HepG2 (cell line): Measurements from ENCODE around the gene TP53. TPM values are rescaled to one million over a fixed set of nuclear protein-coding genes. Genes with fewer than 3 reads are reported as not detected.

Experiments used
- EED ChIP-seq: sonication (generic); formaldehyde crosslinking; IDR thresholded peaks from 2 replicates; pipeline ENCODE4 v1.5.0; 2020; ENCODE audit warnings: mild to moderate bottlenecking, missing genetic modification reagents
- ESRRA ChIP-seq: sonication (generic); formaldehyde crosslinking; IDR thresholded peaks from 2 replicates; pipeline ENCODE4 v1.5.1; 2020; ENCODE audit warnings: mild to moderate bottlenecking, low read depth, missing genetic modification reagents
- EZH2 ChIP-seq: conservative IDR thresholded peaks from 2 replicates; pipeline ENCODE4 v1.6.1; 2012; ENCODE audit warnings: mild to moderate bottlenecking, low read depth, low read length, moderate library complexity
- FOXJ3 ChIP-seq: sonication (generic); formaldehyde crosslinking; IDR thresholded peaks from 2 replicates; pipeline ENCODE4 v1.4.0; 2020; ENCODE audit warnings: missing genetic modification reagents, mild to moderate bottlenecking, borderline replicate concordance
- GABPB1 ChIP-seq: IDR thresholded peaks from 2 replicates; pipeline ENCODE4 v1.6.1; 2016; ENCODE audit warnings: mild to moderate bottlenecking, missing genetic modification reagents, moderate library complexity, missing compliant biosample characterization
- GTF3A ChIP-seq: sonication (generic); formaldehyde crosslinking; conservative IDR thresholded peaks from 2 replicates; pipeline ENCODE4 v1.4.0; 2020; ENCODE audit warnings: mild to moderate bottlenecking, missing genetic modification reagents
- MAF1 ChIP-seq: sonication (generic); formaldehyde crosslinking; IDR thresholded peaks from 2 replicates; pipeline ENCODE4 v1.5.0; 2020; ENCODE audit warnings: missing genetic modification reagents, borderline replicate concordance
- NFYB ChIP-seq: sonication (generic); formaldehyde crosslinking; IDR thresholded peaks from 2 replicates; pipeline ENCODE4 v1.4.0; 2020; ENCODE audit warnings: missing genetic modification reagents
- PITX1 ChIP-seq: sonication (generic); formaldehyde crosslinking; IDR thresholded peaks from 2 replicates; pipeline ENCODE4 v1.5.1; 2020; ENCODE audit warnings: mild to moderate bottlenecking, missing genetic modification reagents
- SIX1 ChIP-seq: sonication (generic); formaldehyde crosslinking; IDR thresholded peaks from 2 replicates; pipeline ENCODE4 v1.4.0; 2020; ENCODE audit warnings: missing genetic modification reagents, borderline replicate concordance
- TOPORS ChIP-seq: sonication (generic); formaldehyde crosslinking; IDR thresholded peaks from 2 replicates; pipeline ENCODE4 v1.8.0; 2023; ENCODE audit warnings: mild to moderate bottlenecking, missing genetic modification reagents
- ZMYM4 ChIP-seq: sonication (generic); formaldehyde crosslinking; IDR thresholded peaks from 2 replicates; pipeline ENCODE4 v1.8.1; 2023; ENCODE audit warnings: mild to moderate bottlenecking, missing genetic modification reagents
- ZNF205 ChIP-seq: IDR thresholded peaks from 2 replicates; pipeline ENCODE4 v1.6.1; 2018; ENCODE audit warnings: missing biosample characterization, missing genetic modification reagents
- ZNF530 ChIP-seq: sonication (generic); formaldehyde crosslinking; IDR thresholded peaks from 2 replicates; pipeline ENCODE4 v1.5.0; 2020; ENCODE audit warnings: low read depth, mild to moderate bottlenecking, missing genetic modification reagents
- ZNF562 ChIP-seq: sonication (generic); formaldehyde crosslinking; IDR thresholded peaks from 2 replicates; pipeline ENCODE4 v1.8.0; 2022; ENCODE audit warnings: missing genetic modification reagents, borderline replicate concordance
- ZNF790 ChIP-seq: sonication (generic); formaldehyde crosslinking; IDR thresholded peaks from 2 replicates; pipeline ENCODE4 v1.8.0; 2022; ENCODE audit warnings: missing genetic modification reagents, mild to moderate bottlenecking, borderline replicate concordance
- polyA plus RNA-seq, 8 experiments: library from polyadenylated mRNA; depleted of rRNA in 3 of 8; stranded (reverse) in 7 of 8; unstranded in 1 of 8; fragments of >200 nt; fragmentation: Illumina TruSeq in 4 of 8; extraction: Trizol in 4 of 8; gene quantifications; 2 replicates each; pipeline versions ENCODE4 v1.2.1 to v1.2.3, GENCODE V29; 2011 to 2016; ENCODE audit warnings: low read depth in 4 of 8, missing spikeins in 1 of 8, mixed read lengths in 1 of 8; ENCODE audit not compliant: insufficient read depth in 1 of 8
- total RNA-seq, 5 experiments: library from RNA; depleted of rRNA; stranded (reverse); fragments of >200 nt; fragmentation: Illumina TruSeq; extraction: Trizol; gene quantifications; 2 replicates each; pipeline ENCODE4 v1.2.3, GENCODE V29; 2016; ENCODE audit warnings: low read depth in 1 of 5
- TF ChIP-seq, protein P1 (sequence below): sonication (generic); formaldehyde crosslinking; IDR thresholded peaks from 2 replicates; pipeline ENCODE4 v1.8.0; 2022; ENCODE audit warnings: mild to moderate bottlenecking, missing genetic modification reagents
- TF ChIP-seq, protein P2 (sequence below): sonication (generic); formaldehyde crosslinking; IDR thresholded peaks from 2 replicates; pipeline ENCODE4 v1.4.0; 2020; ENCODE audit warnings: missing genetic modification reagents
- TF ChIP-seq, protein P3 (sequence below): sonication (generic); formaldehyde crosslinking; IDR thresholded peaks from 2 replicates; pipeline ENCODE4 v1.4.0; 2020; ENCODE audit warnings: missing genetic modification reagents, borderline replicate concordance
- TF ChIP-seq, protein P4 (sequence below): conservative IDR thresholded peaks from 2 replicates; pipeline ENCODE4 v1.6.1; 2018; ENCODE audit warnings: missing genetic modification reagents
- TF ChIP-seq, protein P5 (sequence below): sonication (generic); formaldehyde crosslinking; IDR thresholded peaks from 2 replicates; pipeline ENCODE4 v1.4.0; 2020; ENCODE audit warnings: mild to moderate bottlenecking, low read depth, missing genetic modification reagents
- TF ChIP-seq, protein P6 (sequence below): sonication (generic); formaldehyde crosslinking; IDR thresholded peaks from 2 replicates; pipeline ENCODE4 v1.8.1; 2023; ENCODE audit warnings: mild to moderate bottlenecking, missing genetic modification reagents

The TP53 gene
- total and polyA plus RNA-seq, 2 of the 13 experiments (the other 11 are each of a cell fraction or from before 2014, with no cell fraction given) = 17.1 to 29.9 TPM

DNA sequence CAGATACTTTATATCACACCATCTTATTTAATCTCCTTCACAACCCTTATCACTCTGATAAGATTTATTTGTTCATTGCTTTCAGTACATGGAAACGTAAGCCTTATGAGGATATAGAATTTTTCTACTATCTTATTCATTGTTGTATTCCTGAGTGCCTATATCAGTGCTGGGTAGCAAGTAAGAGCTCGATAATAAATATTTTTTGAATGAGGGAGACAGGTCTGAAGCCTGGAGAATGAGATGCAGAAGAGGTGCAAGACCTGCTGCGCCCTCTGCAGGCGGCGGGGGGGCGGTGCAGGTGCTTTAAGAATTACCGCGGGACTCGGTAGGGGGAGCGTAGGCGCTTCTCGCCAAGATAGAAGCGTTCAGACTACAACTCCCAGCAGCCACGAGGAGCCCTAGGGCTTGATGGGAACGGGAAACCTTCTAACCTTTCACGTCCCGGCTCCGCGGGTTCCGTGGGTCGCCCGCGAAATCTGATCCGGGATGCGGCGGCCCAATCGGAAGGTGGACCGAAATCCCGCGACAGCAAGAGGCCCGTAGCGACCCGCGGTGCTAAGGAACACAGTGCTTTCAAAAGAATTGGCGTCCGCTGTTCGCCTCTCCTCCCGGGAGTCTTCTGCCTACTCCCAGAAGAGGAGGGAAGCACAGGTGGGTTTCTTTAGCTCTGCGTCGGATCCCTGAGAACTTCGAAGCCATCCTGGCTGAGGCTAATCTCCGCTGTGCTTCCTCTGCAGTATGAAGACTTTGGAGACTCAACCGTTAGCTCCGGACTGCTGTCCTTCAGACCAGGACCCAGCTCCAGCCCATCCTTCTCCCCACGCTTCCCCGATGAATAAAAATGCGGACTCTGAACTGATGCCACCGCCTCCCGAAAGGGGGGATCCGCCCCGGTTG lies 868 bp upstream of the TP53 start, which contains the start of gene WRAP53 (continued):
- TF ChIP-seq, protein P1, sequence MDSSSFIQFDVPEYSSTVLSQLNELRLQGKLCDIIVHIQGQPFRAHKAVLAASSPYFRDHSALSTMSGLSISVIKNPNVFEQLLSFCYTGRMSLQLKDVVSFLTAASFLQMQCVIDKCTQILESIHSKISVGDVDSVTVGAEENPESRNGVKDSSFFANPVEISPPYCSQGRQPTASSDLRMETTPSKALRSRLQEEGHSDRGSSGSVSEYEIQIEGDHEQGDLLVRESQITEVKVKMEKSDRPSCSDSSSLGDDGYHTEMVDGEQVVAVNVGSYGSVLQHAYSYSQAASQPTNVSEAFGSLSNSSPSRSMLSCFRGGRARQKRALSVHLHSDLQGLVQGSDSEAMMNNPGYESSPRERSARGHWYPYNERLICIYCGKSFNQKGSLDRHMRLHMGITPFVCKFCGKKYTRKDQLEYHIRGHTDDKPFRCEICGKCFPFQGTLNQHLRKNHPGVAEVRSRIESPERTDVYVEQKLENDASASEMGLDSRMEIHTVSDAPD (CRISPR knock-in tag) = no peak
- 0 out of 2 replicates have a peak, but pooled peaks have one; percentile 27 for TF ChIP-seq ZNF790 (CRISPR knock-in tag)
- TF ChIP-seq, protein P2, sequence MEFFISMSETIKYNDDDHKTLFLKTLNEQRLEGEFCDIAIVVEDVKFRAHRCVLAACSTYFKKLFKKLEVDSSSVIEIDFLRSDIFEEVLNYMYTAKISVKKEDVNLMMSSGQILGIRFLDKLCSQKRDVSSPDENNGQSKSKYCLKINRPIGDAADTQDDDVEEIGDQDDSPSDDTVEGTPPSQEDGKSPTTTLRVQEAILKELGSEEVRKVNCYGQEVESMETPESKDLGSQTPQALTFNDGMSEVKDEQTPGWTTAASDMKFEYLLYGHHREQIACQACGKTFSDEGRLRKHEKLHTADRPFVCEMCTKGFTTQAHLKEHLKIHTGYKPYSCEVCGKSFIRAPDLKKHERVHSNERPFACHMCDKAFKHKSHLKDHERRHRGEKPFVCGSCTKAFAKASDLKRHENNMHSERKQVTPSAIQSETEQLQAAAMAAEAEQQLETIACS (CRISPR knock-in tag) = no peak
- no peak for TF ChIP-seq TOPORS
- no peak for TF ChIP-seq FOXJ3 (CRISPR knock-in tag)
- TF ChIP-seq EZH2 = no peak
- TF ChIP-seq, protein P3, sequence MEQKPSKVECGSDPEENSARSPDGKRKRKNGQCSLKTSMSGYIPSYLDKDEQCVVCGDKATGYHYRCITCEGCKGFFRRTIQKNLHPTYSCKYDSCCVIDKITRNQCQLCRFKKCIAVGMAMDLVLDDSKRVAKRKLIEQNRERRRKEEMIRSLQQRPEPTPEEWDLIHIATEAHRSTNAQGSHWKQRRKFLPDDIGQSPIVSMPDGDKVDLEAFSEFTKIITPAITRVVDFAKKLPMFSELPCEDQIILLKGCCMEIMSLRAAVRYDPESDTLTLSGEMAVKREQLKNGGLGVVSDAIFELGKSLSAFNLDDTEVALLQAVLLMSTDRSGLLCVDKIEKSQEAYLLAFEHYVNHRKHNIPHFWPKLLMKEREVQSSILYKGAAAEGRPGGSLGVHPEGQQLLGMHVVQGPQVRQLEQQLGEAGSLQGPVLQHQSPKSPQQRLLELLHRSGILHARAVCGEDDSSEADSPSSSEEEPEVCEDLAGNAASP (CRISPR knock-in tag) = peak; percentile 14
- no peak for TF ChIP-seq ZMYM4 (CRISPR knock-in tag)
- no peak for TF ChIP-seq EED (CRISPR knock-in tag)
- TF ChIP-seq ZNF562 (CRISPR knock-in tag) = no peak
- TF ChIP-seq SIX1 (CRISPR knock-in tag) = peak; percentile 94
- TF ChIP-seq ESRRA (CRISPR knock-in tag) = no peak
- no peak for TF ChIP-seq ZNF530
- TF ChIP-seq NFYB = peak; percentile 79
- peak; percentile 88 for TF ChIP-seq GABPB1 (CRISPR knock-in tag)
- TF ChIP-seq, protein P4, sequence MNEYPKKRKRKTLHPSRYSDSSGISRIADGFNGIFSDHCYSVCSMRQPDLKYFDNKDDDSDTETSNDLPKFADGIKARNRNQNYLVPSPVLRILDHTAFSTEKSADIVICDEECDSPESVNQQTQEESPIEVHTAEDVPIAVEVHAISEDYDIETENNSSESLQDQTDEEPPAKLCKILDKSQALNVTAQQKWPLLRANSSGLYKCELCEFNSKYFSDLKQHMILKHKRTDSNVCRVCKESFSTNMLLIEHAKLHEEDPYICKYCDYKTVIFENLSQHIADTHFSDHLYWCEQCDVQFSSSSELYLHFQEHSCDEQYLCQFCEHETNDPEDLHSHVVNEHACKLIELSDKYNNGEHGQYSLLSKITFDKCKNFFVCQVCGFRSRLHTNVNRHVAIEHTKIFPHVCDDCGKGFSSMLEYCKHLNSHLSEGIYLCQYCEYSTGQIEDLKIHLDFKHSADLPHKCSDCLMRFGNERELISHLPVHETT (CRISPR knock-in tag) = peak; percentile 74; the same call in 1 of the 2 replicates
- TF ChIP-seq PITX1 (CRISPR knock-in tag) = 0 out of 2 replicates have a peak, but pooled peaks have one; percentile 20
- TF ChIP-seq MAF1 (CRISPR knock-in tag) = 0 out of 2 replicates have a peak, but pooled peaks have one; percentile 21
- TF ChIP-seq, protein P5, sequence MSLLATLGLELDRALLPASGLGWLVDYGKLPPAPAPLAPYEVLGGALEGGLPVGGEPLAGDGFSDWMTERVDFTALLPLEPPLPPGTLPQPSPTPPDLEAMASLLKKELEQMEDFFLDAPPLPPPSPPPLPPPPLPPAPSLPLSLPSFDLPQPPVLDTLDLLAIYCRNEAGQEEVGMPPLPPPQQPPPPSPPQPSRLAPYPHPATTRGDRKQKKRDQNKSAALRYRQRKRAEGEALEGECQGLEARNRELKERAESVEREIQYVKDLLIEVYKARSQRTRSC (CRISPR knock-in tag) = no peak
- 0 out of 2 replicates have a peak, but pooled peaks have one; percentile 52 for TF ChIP-seq ZNF205
- TF ChIP-seq GTF3A = no peak
- TF ChIP-seq, protein P6, sequence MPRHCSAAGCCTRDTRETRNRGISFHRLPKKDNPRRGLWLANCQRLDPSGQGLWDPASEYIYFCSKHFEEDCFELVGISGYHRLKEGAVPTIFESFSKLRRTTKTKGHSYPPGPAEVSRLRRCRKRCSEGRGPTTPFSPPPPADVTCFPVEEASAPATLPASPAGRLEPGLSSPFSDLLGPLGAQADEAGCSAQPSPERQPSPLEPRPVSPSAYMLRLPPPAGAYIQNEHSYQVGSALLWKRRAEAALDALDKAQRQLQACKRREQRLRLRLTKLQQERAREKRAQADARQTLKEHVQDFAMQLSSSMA = no peak
